ENCODE measurements around the gene PTPRK.

GRCh38 chr6:128172752-128173682 is 347.4 kb downstream of the PTPRK start:
- TF ChIP-seq POLR2A (IDR thresholded peaks at IDR 0.05) (no peak), CTCF (IDR thresholded peaks at IDR 0.05) (no peak), EP300 (IDR thresholded peaks at IDR 0.05) (no peak)

Measured in suprapubic skin (tissue), 3 donors.